GM19395 (cell line): ENCODE data around the gene TRAF2.

Source experiments
- ATAC-seq: cut with Tn5 transposase; IDR thresholded peaks from one replicate; pipeline ENCODE4 v1.9.1; 2021; ENCODE audit warnings: mild to moderate bottlenecking, moderate library complexity; ENCODE audit not compliant: unreplicated experiment

The TRAF2 gene

GRCh38 chr9:136947028-136947891, 60.9 kb downstream of the TRAF2 start:
- ATAC-seq, result no peak

GRCh38 chr9:136947955-136948510, 61.7 kb downstream of the TRAF2 start:
- ATAC-seq, result no peak

GRCh38 chr9:136949239-136949816, 63.0 kb downstream of the TRAF2 start:
- ATAC-seq, result no peak

- ATAC-seq, result peak; percentile 86
These were observed 63.7 kb downstream of the TRAF2 start for GRCh38 chr9:136949817-136950655.

GRCh38 chr9:136950656-136951276, 64.5 kb downstream of the TRAF2 start:
- ATAC-seq, result no peak

GRCh38 chr9:136951541-136952320, 65.4 kb downstream of the TRAF2 start, which contains the start of gene LCN12:
Gene LCN12, plus strand, starts transcription at chr9:136952273. Its CDS starts 55 bp downstream, at chr9:136952328.
- ATAC-seq, result no peak

GRCh38 chr9:136952321-136952850, 66.1 kb downstream of the TRAF2 start:
- ATAC-seq, result no peak

GRCh38 chr9:136952876-136953770, 66.8 kb downstream of the TRAF2 start:
- ATAC-seq, result no peak

- ATAC-seq, result no peak
These were observed 67.5 kb downstream of the TRAF2 start for GRCh38 chr9:136953771-136954269.

GRCh38 chr9:136954270-136955083, 68.2 kb downstream of the TRAF2 start:
- ATAC-seq, result no peak

- ATAC-seq, result no peak
These were observed 69.1 kb downstream of the TRAF2 start for GRCh38 chr9:136955202-136955942.

GRCh38 chr9:136955943-136956335, 69.6 kb downstream of the TRAF2 start:
- ATAC-seq, result no peak

- no peak for ATAC-seq
These were observed 70.3 kb downstream of the TRAF2 start for GRCh38 chr9:136956604-136957003.

- no peak for ATAC-seq
These were observed 71.1 kb downstream of the TRAF2 start for GRCh38 chr9:136957461-136957860.

GRCh38 chr9:136957901-136958300, 71.6 kb downstream of the TRAF2 start:
- no peak for ATAC-seq

- no peak for ATAC-seq
These were observed 72.2 kb downstream of the TRAF2 start for GRCh38 chr9:136958473-136958872.
